ENCODE data around the gene KCNQ2. TPM values are rescaled to one million over a fixed set of nuclear protein-coding genes. Genes with fewer than 3 reads are reported as not detected.

KCNQ2 gene
- total and polyA plus RNA-seq, 4 donors, result not detected

DNA sequence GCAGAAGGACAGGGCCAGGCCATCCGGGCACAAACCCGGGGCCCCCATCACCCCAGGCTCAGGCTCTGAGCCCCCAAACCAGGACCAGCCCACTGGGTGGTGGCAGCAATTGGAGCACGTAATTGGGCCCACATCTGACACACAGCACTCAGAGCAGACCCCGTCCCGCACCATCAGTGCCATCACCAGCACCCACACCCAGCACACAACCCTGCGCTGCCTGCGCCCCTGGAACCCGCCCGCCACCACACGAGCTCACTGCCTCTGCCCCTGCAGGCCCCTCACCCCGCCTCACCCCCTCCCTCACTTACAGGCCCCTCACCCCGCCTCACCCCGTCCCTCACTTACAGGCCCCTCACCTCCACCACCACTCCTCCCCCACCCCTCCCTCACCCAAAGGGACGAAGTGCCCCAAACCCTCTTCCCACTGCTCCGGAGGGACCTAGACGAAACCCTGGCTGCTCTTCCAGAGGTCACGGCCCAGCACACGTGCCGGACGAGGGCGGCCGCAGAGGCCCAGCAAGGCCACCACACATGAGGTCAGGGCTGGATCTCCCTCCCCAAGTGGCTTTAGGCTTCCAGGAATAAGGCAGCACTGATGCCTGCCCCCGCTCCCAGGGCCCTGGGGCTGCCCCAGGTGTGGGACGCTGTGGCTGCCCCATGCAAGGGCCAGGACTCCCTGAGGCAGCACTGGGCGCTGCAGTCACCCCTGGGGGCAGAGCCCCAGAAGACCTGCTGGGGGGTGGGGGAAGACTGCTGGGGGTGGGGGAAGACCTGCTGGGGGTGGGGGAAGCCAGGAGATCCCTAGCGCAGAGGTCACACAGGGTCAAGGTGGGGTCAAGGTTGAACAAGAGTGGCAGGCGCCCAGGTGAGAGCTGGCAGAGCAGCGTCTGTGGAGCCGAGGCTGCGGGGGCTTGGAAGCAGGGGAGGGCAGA, 22.4 kb downstream of the KCNQ2 start:
- H3K27me3 ChIP-seq (ENCODE audit: control insufficient read depth in 4 of 4, insufficient read depth in 4 of 4, low read length in 3 of 4), result no peaks in the 10 kb centered on the region
- 72% methylated on average over 30 of the region's 30 CpGs for WGBS
- H3K9me3 ChIP-seq (ENCODE audit: control insufficient read depth in 4 of 4, low read length in 3 of 4), result no peaks in the 10 kb centered on the region
- H3K4me3 ChIP-seq (ENCODE audit: low read depth in 1 of 3, low read length in 3 of 3), result no peak overlapping the region
- no peaks in the 10 kb centered on the region for H3K36me3 ChIP-seq (ENCODE audit: control insufficient read depth in 4 of 4, insufficient read depth in 3 of 4, low read depth in 1 of 4, low read length in 3 of 4)
- TF ChIP-seq YY1 (IDR thresholded peaks at IDR 0.05), result no peak
- no peak overlapping the region for H3K27ac ChIP-seq (ENCODE audit: low read depth in 1 of 2, low read length in 2 of 2)
- DNase-seq (ENCODE audit: low spot score), result no peak
- H3K4me1 ChIP-seq (ENCODE audit: control insufficient read depth in 4 of 4, insufficient read depth in 4 of 4, low read length in 3 of 4), result no peaks in the 10 kb centered on the region
- no peak overlapping the region for H3K9ac ChIP-seq (ENCODE audit: low read depth in 1 of 2, low read length in 2 of 2)

DNA sequence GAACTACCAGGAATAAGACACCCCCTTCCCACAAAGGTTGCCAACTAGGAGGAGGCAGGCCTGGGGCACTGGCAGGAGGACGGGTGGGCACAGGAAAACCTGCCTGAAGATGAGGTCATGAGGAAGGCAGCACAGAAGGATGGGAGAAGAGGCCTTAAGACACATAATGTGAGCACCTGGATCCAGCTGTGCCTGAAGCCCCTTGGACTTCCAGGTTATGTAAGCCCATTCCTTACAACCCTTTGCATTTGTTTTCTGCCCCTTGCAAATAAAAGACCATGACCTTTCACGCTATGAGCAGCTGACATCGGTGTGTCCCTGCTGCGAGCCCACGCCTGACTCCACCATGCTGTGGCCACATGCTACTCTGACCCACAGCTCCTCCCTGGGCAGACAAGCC, 23.4 kb downstream of the KCNQ2 start:
- H3K27me3 ChIP-seq (ENCODE audit: control insufficient read depth in 4 of 4, insufficient read depth in 4 of 4, low read length in 3 of 4), result peaks cover 0 to 3% (median 0%) of the 10 kb centered on the region in 4 donors
- no peak for DNase-seq (ENCODE audit: low spot score)
- WGBS, result 81% methylated on average over 5 of the region's 5 CpGs
- H3K4me3 ChIP-seq (ENCODE audit: low read depth in 1 of 3, low read length in 3 of 3), result no peak overlapping the region
- no peak overlapping the region for H3K9ac ChIP-seq (ENCODE audit: low read depth in 1 of 2, low read length in 2 of 2)
- TF ChIP-seq HNF4A (conservative IDR thresholded peaks at IDR 0.05), result no peak
- TF ChIP-seq, protein P1, sequence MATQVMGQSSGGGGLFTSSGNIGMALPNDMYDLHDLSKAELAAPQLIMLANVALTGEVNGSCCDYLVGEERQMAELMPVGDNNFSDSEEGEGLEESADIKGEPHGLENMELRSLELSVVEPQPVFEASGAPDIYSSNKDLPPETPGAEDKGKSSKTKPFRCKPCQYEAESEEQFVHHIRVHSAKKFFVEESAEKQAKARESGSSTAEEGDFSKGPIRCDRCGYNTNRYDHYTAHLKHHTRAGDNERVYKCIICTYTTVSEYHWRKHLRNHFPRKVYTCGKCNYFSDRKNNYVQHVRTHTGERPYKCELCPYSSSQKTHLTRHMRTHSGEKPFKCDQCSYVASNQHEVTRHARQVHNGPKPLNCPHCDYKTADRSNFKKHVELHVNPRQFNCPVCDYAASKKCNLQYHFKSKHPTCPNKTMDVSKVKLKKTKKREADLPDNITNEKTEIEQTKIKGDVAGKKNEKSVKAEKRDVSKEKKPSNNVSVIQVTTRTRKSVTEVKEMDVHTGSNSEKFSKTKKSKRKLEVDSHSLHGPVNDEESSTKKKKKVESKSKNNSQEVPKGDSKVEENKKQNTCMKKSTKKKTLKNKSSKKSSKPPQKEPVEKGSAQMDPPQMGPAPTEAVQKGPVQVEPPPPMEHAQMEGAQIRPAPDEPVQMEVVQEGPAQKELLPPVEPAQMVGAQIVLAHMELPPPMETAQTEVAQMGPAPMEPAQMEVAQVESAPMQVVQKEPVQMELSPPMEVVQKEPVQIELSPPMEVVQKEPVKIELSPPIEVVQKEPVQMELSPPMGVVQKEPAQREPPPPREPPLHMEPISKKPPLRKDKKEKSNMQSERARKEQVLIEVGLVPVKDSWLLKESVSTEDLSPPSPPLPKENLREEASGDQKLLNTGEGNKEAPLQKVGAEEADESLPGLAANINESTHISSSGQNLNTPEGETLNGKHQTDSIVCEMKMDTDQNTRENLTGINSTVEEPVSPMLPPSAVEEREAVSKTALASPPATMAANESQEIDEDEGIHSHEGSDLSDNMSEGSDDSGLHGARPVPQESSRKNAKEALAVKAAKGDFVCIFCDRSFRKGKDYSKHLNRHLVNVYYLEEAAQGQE (IDR thresholded peaks at IDR 0.05), result no peak
- no peak for TF ChIP-seq FOXA1 (IDR thresholded peaks at IDR 0.05)
- TF ChIP-seq YY1 (IDR thresholded peaks at IDR 0.05), result no peak
- TF ChIP-seq, protein P2, sequence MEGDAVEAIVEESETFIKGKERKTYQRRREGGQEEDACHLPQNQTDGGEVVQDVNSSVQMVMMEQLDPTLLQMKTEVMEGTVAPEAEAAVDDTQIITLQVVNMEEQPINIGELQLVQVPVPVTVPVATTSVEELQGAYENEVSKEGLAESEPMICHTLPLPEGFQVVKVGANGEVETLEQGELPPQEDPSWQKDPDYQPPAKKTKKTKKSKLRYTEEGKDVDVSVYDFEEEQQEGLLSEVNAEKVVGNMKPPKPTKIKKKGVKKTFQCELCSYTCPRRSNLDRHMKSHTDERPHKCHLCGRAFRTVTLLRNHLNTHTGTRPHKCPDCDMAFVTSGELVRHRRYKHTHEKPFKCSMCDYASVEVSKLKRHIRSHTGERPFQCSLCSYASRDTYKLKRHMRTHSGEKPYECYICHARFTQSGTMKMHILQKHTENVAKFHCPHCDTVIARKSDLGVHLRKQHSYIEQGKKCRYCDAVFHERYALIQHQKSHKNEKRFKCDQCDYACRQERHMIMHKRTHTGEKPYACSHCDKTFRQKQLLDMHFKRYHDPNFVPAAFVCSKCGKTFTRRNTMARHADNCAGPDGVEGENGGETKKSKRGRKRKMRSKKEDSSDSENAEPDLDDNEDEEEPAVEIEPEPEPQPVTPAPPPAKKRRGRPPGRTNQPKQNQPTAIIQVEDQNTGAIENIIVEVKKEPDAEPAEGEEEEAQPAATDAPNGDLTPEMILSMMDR (IDR thresholded peaks at IDR 0.05; ENCODE audit: low read depth, low read length, missing input control), result no peak
- H3K4me1 ChIP-seq (ENCODE audit: control insufficient read depth in 4 of 4, insufficient read depth in 4 of 4, low read length in 3 of 4), result no peaks in the 10 kb centered on the region
- no peak overlapping the region for H3K27ac ChIP-seq (ENCODE audit: low read depth in 1 of 2, low read length in 2 of 2)
- no peaks in the 10 kb centered on the region for H3K36me3 ChIP-seq (ENCODE audit: control insufficient read depth in 4 of 4, insufficient read depth in 3 of 4, low read depth in 1 of 4, low read length in 3 of 4)
- no peaks in the 10 kb centered on the region for H3K9me3 ChIP-seq (ENCODE audit: control insufficient read depth in 4 of 4, low read length in 3 of 4)

DNA sequence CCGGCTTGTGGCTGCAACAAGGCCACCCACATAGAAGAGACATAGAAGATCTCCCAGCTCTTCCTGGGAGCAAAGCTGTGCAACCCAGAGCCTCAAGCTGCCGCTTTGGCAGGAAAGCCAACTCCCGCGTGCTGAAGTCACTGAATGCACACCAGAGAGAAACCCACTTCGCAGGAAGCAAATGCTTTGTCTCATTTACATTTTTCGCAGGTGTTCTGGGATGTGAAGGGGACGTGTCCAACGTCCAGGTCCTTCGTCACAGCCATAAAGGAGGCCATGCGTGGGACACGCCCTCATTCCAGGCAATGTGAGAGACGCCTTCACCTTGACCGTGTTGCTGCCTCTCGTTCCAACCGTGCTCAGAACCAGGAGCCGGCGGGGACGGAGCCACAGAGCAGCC, 24.4 kb downstream of the KCNQ2 start:
- no peak for DNase-seq (ENCODE audit: low spot score)
- H3K9ac ChIP-seq (ENCODE audit: low read depth in 1 of 2, low read length in 2 of 2), result no peak overlapping the region
- H3K4me1 ChIP-seq (ENCODE audit: control insufficient read depth in 4 of 4, insufficient read depth in 4 of 4, low read length in 3 of 4), result no peaks in the 10 kb centered on the region
- H3K36me3 ChIP-seq (ENCODE audit: control insufficient read depth in 4 of 4, insufficient read depth in 3 of 4, low read depth in 1 of 4, low read length in 3 of 4), result no peaks in the 10 kb centered on the region
- H3K9me3 ChIP-seq (ENCODE audit: control insufficient read depth in 4 of 4, low read length in 3 of 4), result no peaks in the 10 kb centered on the region
- 55% methylated on average over 18 of the region's 18 CpGs for WGBS
- TF ChIP-seq, protein P3, sequence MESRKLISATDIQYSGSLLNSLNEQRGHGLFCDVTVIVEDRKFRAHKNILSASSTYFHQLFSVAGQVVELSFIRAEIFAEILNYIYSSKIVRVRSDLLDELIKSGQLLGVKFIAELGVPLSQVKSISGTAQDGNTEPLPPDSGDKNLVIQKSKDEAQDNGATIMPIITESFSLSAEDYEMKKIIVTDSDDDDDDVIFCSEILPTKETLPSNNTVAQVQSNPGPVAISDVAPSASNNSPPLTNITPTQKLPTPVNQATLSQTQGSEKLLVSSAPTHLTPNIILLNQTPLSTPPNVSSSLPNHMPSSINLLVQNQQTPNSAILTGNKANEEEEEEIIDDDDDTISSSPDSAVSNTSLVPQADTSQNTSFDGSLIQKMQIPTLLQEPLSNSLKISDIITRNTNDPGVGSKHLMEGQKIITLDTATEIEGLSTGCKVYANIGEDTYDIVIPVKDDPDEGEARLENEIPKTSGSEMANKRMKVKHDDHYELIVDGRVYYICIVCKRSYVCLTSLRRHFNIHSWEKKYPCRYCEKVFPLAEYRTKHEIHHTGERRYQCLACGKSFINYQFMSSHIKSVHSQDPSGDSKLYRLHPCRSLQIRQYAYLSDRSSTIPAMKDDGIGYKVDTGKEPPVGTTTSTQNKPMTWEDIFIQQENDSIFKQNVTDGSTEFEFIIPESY (IDR thresholded peaks at IDR 0.05), result no peak
- TF ChIP-seq, protein P2 (IDR thresholded peaks at IDR 0.05; ENCODE audit: low read depth, low read length, missing input control), result no peak
- TF ChIP-seq NR2F2 (IDR thresholded peaks at IDR 0.05) (no peak), HNF4A (conservative IDR thresholded peaks at IDR 0.05) (no peak), JUND (IDR thresholded peaks at IDR 0.05) (no peak), RAD21 (IDR thresholded peaks at IDR 0.05) (no peak), RXRA (IDR thresholded peaks at IDR 0.05) (no peak)
- TF ChIP-seq, protein P1 (IDR thresholded peaks at IDR 0.05), result no peak
- TF ChIP-seq, protein P4, sequence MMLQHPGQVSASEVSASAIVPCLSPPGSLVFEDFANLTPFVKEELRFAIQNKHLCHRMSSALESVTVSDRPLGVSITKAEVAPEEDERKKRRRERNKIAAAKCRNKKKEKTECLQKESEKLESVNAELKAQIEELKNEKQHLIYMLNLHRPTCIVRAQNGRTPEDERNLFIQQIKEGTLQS (IDR thresholded peaks at IDR 0.05), result no peak
- H3K27ac ChIP-seq (ENCODE audit: low read depth in 1 of 2, low read length in 2 of 2), result no peak overlapping the region
- peaks cover 0 to 3% (median 0%) of the 10 kb centered on the region in 4 donors for H3K27me3 ChIP-seq (ENCODE audit: control insufficient read depth in 4 of 4, insufficient read depth in 4 of 4, low read length in 3 of 4)
- no peak overlapping the region for H3K4me3 ChIP-seq (ENCODE audit: low read depth in 1 of 3, low read length in 3 of 3)
